Right atrium auricular region (tissue), 2 donors: ENCODE measurements around the gene PPP3CA. TPM values are rescaled to one million over a fixed set of nuclear protein-coding genes. Genes with fewer than 3 reads are reported as not detected.

Experiments
- DNase-seq: peaks from one replicate; pipeline ENCODE4 v3.0.0-alpha.2; 2019; ENCODE audit warnings: low spot score
- H3K27ac ChIP-seq, 2 donors: fragments of 200-600 bp; sonication (generic); 1 replicate in 1 of 2; 2 replicates in 1 of 2; pipeline ENCODE4 v1.5.1; 2016 to 2019
- H3K27me3 ChIP-seq, 2 donors: fragments of 200-600 bp; sonication (generic); one replicate each; pipeline versions ENCODE4 v1.5.1 to v1.6.0; 2017 to 2019
- H3K36me3 ChIP-seq: fragments of 200-600 bp; sonication (generic); one replicate; pipeline ENCODE4 v1.5.1; 2016
- H3K4me1 ChIP-seq, 2 donors: fragments of 200-600 bp; sonication (generic); one replicate each; pipeline versions ENCODE4 v1.5.1 to v1.6.0; 2017 to 2019
- H3K4me3 ChIP-seq, 2 donors: fragments of 200-600 bp; sonication (generic); 1 replicate in 1 of 2; 2 replicates in 1 of 2; pipeline ENCODE4 v1.5.1; 2017 to 2019; ENCODE audit warnings: mild to moderate bottlenecking in 1 of 2, moderate library complexity in 1 of 2
- H3K9me3 ChIP-seq, 2 donors: fragments of 200-600 bp; sonication (generic); one replicate each; pipeline ENCODE4 v1.5.1; 2019
- total RNA-seq, 2 donors: library from RNA; depleted of rRNA; stranded (reverse); fragments of >200 nt; gene quantifications; one replicate each; pipeline ENCODE4 v1.1.0, GENCODE V29; 2016
- TF ChIP-seq, protein P1 (sequence below), 2 donors: fragments of 200-600 bp; sonication (generic); IDR thresholded peaks; one replicate each; pipeline ENCODE4 v1.5.1; 2019; ENCODE audit warnings: antibody characterized with exemption in 2 of 2

PPP3CA gene
- total RNA-seq, 2 donors from 2014 or later, result 11.2 to 15.7 TPM

DNA sequence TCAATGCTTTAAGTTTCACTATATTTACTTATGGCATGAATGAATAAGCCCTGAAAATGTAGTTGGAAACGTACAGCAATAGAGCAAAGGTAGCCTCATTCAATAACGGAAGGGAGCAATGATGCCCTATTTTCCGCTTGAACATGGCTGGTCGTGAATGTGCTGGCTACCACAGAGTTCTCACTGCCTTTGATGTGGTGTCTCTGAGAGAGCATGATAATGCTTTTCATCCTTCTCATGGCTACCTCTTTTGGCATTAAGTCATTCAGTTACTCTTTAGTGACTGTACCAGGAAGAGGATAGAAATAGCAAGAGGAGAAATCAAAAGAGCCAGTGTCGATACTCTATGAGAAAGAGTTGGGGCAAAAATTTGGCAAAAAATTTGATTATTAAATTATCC is 308.0 kb downstream of the PPP3CA start:
- H3K9me3 ChIP-seq, result no peaks in the 10 kb centered on the region
- TF ChIP-seq, protein P1, sequence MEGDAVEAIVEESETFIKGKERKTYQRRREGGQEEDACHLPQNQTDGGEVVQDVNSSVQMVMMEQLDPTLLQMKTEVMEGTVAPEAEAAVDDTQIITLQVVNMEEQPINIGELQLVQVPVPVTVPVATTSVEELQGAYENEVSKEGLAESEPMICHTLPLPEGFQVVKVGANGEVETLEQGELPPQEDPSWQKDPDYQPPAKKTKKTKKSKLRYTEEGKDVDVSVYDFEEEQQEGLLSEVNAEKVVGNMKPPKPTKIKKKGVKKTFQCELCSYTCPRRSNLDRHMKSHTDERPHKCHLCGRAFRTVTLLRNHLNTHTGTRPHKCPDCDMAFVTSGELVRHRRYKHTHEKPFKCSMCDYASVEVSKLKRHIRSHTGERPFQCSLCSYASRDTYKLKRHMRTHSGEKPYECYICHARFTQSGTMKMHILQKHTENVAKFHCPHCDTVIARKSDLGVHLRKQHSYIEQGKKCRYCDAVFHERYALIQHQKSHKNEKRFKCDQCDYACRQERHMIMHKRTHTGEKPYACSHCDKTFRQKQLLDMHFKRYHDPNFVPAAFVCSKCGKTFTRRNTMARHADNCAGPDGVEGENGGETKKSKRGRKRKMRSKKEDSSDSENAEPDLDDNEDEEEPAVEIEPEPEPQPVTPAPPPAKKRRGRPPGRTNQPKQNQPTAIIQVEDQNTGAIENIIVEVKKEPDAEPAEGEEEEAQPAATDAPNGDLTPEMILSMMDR (IDR thresholded peaks at IDR 0.05), result no peak
- H3K4me1 ChIP-seq, result no peaks in the 10 kb centered on the region
- no peak for DNase-seq
- no peak overlapping the region for H3K4me3 ChIP-seq
- no peaks in the 10 kb centered on the region for H3K27me3 ChIP-seq
- no peak overlapping the region for H3K27ac ChIP-seq
- H3K36me3 ChIP-seq, result no peaks in the 10 kb centered on the region

DNA sequence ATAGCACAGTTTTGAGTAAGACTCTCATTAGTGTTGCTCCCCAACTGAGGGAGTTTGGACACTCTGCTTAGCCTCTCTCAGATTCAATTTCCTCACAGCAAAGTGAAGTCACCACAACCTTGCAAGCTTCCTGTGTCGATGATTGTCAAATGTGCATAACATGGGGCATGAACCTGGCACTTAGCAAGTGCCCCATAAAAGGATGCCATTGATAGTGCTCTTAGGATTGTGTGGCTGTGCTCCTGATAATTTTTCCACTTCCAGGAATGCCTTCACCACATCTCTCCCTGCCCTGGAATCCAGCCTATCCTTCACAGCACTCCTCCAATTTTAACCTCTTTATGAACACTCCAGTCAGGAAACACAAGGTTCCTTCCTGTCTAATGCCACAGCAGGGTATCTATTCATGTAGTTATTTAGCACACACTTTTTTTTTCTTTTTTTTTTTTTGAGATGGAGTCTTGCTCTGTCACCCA is 309.4 kb downstream of the PPP3CA start:
- H3K27me3 ChIP-seq, result no peaks in the 10 kb centered on the region
- no peak for DNase-seq
- H3K36me3 ChIP-seq, result no peaks in the 10 kb centered on the region
- TF ChIP-seq, protein P1 (IDR thresholded peaks at IDR 0.05), result no peak
- H3K4me3 ChIP-seq, result no peak overlapping the region
- H3K9me3 ChIP-seq, result no peaks in the 10 kb centered on the region
- H3K4me1 ChIP-seq, result no peaks in the 10 kb centered on the region
- H3K27ac ChIP-seq, result no peak overlapping the region

DNA sequence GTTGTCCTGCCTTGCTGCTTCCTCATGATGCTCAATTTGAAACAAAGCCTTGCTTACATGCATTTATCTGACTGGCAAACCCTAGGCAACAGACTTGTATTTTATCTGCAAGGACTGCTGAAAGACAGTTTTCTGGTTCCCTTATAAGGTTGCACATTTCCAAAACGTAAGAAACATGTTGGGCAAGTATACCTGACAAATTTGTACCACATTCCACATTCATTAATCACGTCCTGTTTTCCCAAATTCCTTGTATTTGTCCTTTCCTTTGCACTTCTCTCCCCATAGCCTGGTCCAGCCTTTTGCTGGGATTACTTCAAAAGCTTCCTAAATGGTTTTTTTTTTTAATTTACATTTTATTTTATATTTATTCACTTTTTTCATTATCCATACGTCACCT is 310.1 kb downstream of the PPP3CA start:
- no peak for DNase-seq
- no peaks in the 10 kb centered on the region for H3K27me3 ChIP-seq
- no peak overlapping the region for H3K4me3 ChIP-seq
- TF ChIP-seq, protein P1 (IDR thresholded peaks at IDR 0.05), result no peak
- H3K4me1 ChIP-seq, result no peaks in the 10 kb centered on the region
- no peaks in the 10 kb centered on the region for H3K36me3 ChIP-seq
- H3K27ac ChIP-seq, result no peak overlapping the region
- H3K9me3 ChIP-seq, result no peaks in the 10 kb centered on the region

DNA sequence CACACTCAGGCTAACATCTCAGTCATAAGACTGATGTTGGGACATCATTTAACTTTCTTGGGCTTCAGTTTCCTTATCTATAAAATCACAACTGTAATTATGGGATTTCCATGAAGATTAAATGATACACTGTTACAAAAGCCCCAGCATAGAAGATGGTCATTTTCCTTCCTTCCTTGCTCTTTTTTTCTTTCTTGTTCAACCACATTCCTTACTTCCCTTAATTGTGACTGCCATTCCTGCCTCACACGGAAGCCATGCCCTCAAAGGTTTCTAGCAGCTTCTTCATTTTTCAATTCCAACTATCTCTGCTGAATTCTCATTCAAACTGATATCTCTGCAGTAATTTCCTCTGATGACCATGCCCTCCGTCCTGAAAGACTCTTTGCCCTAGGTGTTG is 311.8 kb downstream of the PPP3CA start:
- no peak for DNase-seq
- H3K9me3 ChIP-seq, result no peaks in the 10 kb centered on the region
- TF ChIP-seq, protein P1 (IDR thresholded peaks at IDR 0.05), result no peak
- H3K4me1 ChIP-seq, result no peaks in the 10 kb centered on the region
- H3K4me3 ChIP-seq, result no peak overlapping the region
- H3K36me3 ChIP-seq, result no peaks in the 10 kb centered on the region
- no peak overlapping the region for H3K27ac ChIP-seq
- H3K27me3 ChIP-seq, result no peaks in the 10 kb centered on the region

DNA sequence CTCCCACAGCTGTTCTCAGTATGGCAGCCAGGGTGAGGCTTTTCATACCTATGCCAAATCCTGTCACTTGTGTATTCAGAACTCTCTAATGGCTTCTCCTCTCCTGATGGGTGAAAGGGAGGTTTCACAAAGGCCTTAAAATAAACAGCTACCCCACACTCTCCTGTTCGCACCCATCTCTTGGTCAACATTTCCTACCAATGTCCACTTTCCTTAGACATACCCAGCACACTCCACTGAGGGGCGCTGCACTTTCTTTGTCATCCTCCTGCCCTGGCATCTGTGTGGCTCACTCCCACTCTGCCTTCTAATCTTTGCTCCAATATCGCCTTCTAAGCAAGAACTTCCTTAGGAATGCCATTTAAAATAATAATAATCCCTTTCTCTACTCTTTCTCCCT is 313.3 kb downstream of the PPP3CA start:
- DNase-seq, result no peak

DNA sequence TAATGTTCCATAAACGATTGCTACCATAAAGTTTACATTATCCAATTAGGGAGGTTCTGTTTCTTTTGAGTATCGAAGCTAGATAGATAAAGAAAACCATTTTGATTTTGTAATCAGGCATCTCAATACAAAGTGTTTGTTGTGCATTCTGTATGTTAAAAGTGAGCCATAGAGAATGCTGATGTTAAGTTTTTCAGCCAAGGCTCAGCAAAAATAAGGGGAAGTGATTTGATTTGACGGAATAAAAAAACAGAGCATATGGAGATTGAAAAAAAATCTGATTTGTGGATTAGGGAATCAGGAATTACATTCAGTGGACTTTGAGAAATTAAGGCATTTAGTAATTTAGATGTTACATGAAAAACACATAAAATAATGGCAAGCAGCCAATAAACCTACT is 314.8 kb downstream of the PPP3CA start:
- no peaks in the 10 kb centered on the region for H3K9me3 ChIP-seq
- H3K27ac ChIP-seq, result no peak overlapping the region
- no peaks in the 10 kb centered on the region for H3K4me1 ChIP-seq
- DNase-seq, result no peak
- no peak overlapping the region for H3K4me3 ChIP-seq
- H3K36me3 ChIP-seq, result no peaks in the 10 kb centered on the region
- TF ChIP-seq, protein P1 (IDR thresholded peaks at IDR 0.05), result no peak
- H3K27me3 ChIP-seq, result no peaks in the 10 kb centered on the region

More for the DNA sequence above, 313.3 kb downstream of the PPP3CA start:
- Histone ChIP-seq H3K4me3 (no peak overlapping the region), H3K4me1 (no peaks in the 10 kb centered on the region), H3K27me3 (no peaks in the 10 kb centered on the region), H3K9me3 (no peaks in the 10 kb centered on the region), H3K36me3 (no peaks in the 10 kb centered on the region), H3K27ac (no peak overlapping the region)
- TF ChIP-seq, protein P1 (IDR thresholded peaks at IDR 0.05), result no peak
